GM19351 (cell line): ENCODE data around the gene NPIPB8.
"Not testable (repeated sequence)": the region's sequence is repeated elsewhere in the genome, so short reads cannot be mapped to it uniquely, and the experiment has no call there.

Experiments used
- ATAC-seq: cut with Tn5 transposase; IDR thresholded peaks from one replicate; pipeline ENCODE4 v1.9.1; 2021; ENCODE audit warnings: mild to moderate bottlenecking, moderate library complexity; ENCODE audit not compliant: unreplicated experiment

NPIPB8 gene

GRCh38 chr16:28606291-28607115 is 31.4 kb upstream of the NPIPB8 start:
- ATAC-seq: no peak

- no peak for ATAC-seq
Observed at GRCh38 chr16:28607116-28607623, 30.7 kb upstream of the NPIPB8 start.

- ATAC-seq: not testable (repeated sequence)
Observed at GRCh38 chr16:28607681-28608495, 30.0 kb upstream of the NPIPB8 start.

GRCh38 chr16:28608496-28608808 is 29.4 kb upstream of the NPIPB8 start:
- not testable (repeated sequence) for ATAC-seq

GRCh38 chr16:28608867-28609596 is 28.8 kb upstream of the NPIPB8 start:
- ATAC-seq: not testable (repeated sequence)

GRCh38 chr16:28609631-28610594 is 28.0 kb upstream of the NPIPB8 start, which contains the start of gene SULT1A1:
TSS of gene SULT1A1 (minus strand) at chr16:28610044. CDS start at chr16:28608855, 1,189 bp downstream.
- ATAC-seq: no peak

GRCh38 chr16:28610595-28611191 is 27.2 kb upstream of the NPIPB8 start:
- no peak for ATAC-seq

GRCh38 chr16:28612359-28613280 is 25.2 kb upstream of the NPIPB8 start:
- peak; percentile 68 for ATAC-seq

GRCh38 chr16:28613912-28614311 is 24.0 kb upstream of the NPIPB8 start:
- ATAC-seq: not testable (repeated sequence)

GRCh38 chr16:28614561-28614960 is 23.3 kb upstream of the NPIPB8 start:
- ATAC-seq: not testable (repeated sequence)

GRCh38 chr16:28615486-28616223 is 22.2 kb upstream of the NPIPB8 start:
- not testable (repeated sequence) for ATAC-seq

GRCh38 chr16:28616224-28616577 is 21.7 kb upstream of the NPIPB8 start:
- ATAC-seq: not testable (repeated sequence)

GRCh38 chr16:28616636-28617035 is 21.2 kb upstream of the NPIPB8 start:
- no peak for ATAC-seq

- ATAC-seq: no peak
Observed at GRCh38 chr16:28617874-28618273, 20.0 kb upstream of the NPIPB8 start.

- ATAC-seq: not testable (repeated sequence)
Observed at GRCh38 chr16:28620316-28620715, 17.5 kb upstream of the NPIPB8 start.

- ATAC-seq: no peak
Observed at GRCh38 chr16:28621481-28622155, 16.2 kb upstream of the NPIPB8 start.

GRCh38 chr16:28622532-28623171 is 15.2 kb upstream of the NPIPB8 start:
- ATAC-seq: not testable (repeated sequence)
